ENCODE measurements around the gene TAPT1. TPM values are rescaled to one million over a fixed set of nuclear protein-coding genes. Genes with fewer than 3 reads are reported as not detected.

Gene TAPT1
- total RNA-seq, 1 experiment from 2014 or later = 11.1 TPM

GRCh38 chr4:16236402-16237023, 10.2 kb upstream of the TAPT1 start:
- H3K9ac ChIP-seq (ENCODE audit: extremely low read depth, insufficient read length, low read length) = no peak overlapping the region
- H4K8ac ChIP-seq (replicated peaks; ENCODE audit: insufficient read length, low read depth, low read length) = no peak overlapping the region
- Mint-ChIP-seq H3K27me3 (ENCODE audit: low read depth) (no peaks in the 10 kb centered on the region), H3K4me3 (no peak overlapping the region), H3K4me1 (peaks cover 8 to 11% of the 10 kb centered on the region in 2 experiments), H3K27ac (no peak overlapping the region), H3K36me3 (ENCODE audit: insufficient read depth in 1 of 3, low read depth in 3 of 3) (no peaks in the 10 kb centered on the region; a peak in 1 of 7 replicates), H3K9me3 (no peaks in the 10 kb centered on the region)
- peaks cover 5% of the 10 kb centered on the region; the same call in 1 of the 2 replicates for H3K4me1 ChIP-seq (ENCODE audit: insufficient read depth, low read length)
- H2BK5ac ChIP-seq (ENCODE audit: insufficient read length, low read length) = no peak overlapping the region
- H3K56ac ChIP-seq (ENCODE audit: insufficient read length, low read depth, low read length) = no peak overlapping the region
- H3K14ac ChIP-seq (ENCODE audit: insufficient read depth, low read length) = no peak overlapping the region
- no peaks in the 10 kb centered on the region for H3K79me1 ChIP-seq (ENCODE audit: insufficient read depth, low read depth, low read length, poor library complexity, severe bottlenecking)
- H3K4ac ChIP-seq (ENCODE audit: low read depth, low read length) = no peak overlapping the region
- no peak for TF ChIP-seq CTCF (conservative IDR thresholded peaks at IDR 0.05)
- H2BK120ac ChIP-seq (ENCODE audit: low read depth, low read length, poor library complexity, severe bottlenecking) = no peak overlapping the region
- no peak for DNase-seq
- H3K23ac ChIP-seq (ENCODE audit: insufficient read length, low read depth, low read length) = no peak overlapping the region
- H3K79me2 ChIP-seq (ENCODE audit: insufficient read depth, low read length) = no peaks in the 10 kb centered on the region
- H2BK15ac ChIP-seq (ENCODE audit: low read depth, low read length) = no peak overlapping the region
- no peak overlapping the region for H2AK5ac ChIP-seq (ENCODE audit: insufficient read length, low read length)
- H2AFZ ChIP-seq (ENCODE audit: low read length) = no peak overlapping the region
- H3K18ac ChIP-seq (ENCODE audit: insufficient read length, low read depth, low read length) = no peak overlapping the region
- H3K27ac ChIP-seq (ENCODE audit: insufficient read length, low read depth, low read length) = no peak overlapping the region
- H2BK20ac ChIP-seq (ENCODE audit: low read depth, low read length, poor library complexity, severe bottlenecking) = no peak overlapping the region
- no peak overlapping the region for H4K5ac ChIP-seq (ENCODE audit: insufficient read length, low read depth, low read length)
- H4K91ac ChIP-seq (ENCODE audit: insufficient read length, low read depth, low read length) = no peak overlapping the region
- no peaks in the 10 kb centered on the region for H3K27me3 ChIP-seq (ENCODE audit: insufficient read depth, low read length)
- no peak overlapping the region for H2BK12ac ChIP-seq (ENCODE audit: insufficient read length, low read depth, low read length)
- H3T11ph ChIP-seq (ENCODE audit: low read length) = no peak overlapping the region
- no peak overlapping the region for H3K4me2 ChIP-seq (ENCODE audit: insufficient read depth, insufficient read length, low read length)
- no peaks in the 10 kb centered on the region for H3K9me3 ChIP-seq (ENCODE audit: control insufficient read depth, low read depth, low read length)
- no peaks in the 10 kb centered on the region for H4K20me1 ChIP-seq (ENCODE audit: control insufficient read depth, insufficient read depth, insufficient read length)
- 100% methylated on average over 2 of the region's 5 CpGs for WGBS (ENCODE audit: extremely low coverage, insufficient read length, low lambda C conversion rate)
- no peaks in the 10 kb centered on the region for H3K23me2 ChIP-seq (ENCODE audit: insufficient read length, low read depth, low read length, poor library complexity, severe bottlenecking)
